Peyer's patch (tissue), 4 donors: ENCODE measurements around the gene COPS7B. TPM values are rescaled to one million over a fixed set of nuclear protein-coding genes. Genes with fewer than 3 reads are reported as not detected.
A peak's percentile ranks its signal among the peaks of the same experiment; 100 is the strongest.
"Not testable (repeated sequence)": the region's sequence is repeated elsewhere in the genome, so short reads cannot be mapped to it uniquely, and the experiment has no call there.

Experiments used
- DNase-seq, 3 donors: peaks; one replicate each; pipeline ENCODE4 v3.0.0-alpha.2; 2017 to 2019
- H3K27ac ChIP-seq, 4 donors: fragments of 200-600 bp; sonication (generic); one replicate each; pipeline ENCODE4 v1.5.1; 2016 to 2019
- H3K27me3 ChIP-seq, 2 donors: fragments of 200-600 bp; sonication (generic); one replicate each; pipeline ENCODE4 v1.5.1; 2019
- H3K36me3 ChIP-seq, 3 donors: fragments of 200-600 bp; sonication (generic); one replicate each; pipeline ENCODE4 v1.5.1; 2016 to 2019
- H3K4me1 ChIP-seq, 4 donors: fragments of 200-600 bp; sonication (generic); one replicate each; pipeline ENCODE4 v1.5.1; 2016 to 2019
- H3K4me3 ChIP-seq, 4 donors: fragments of 200-600 bp; sonication (generic); 1 replicate in 3 of 4; 2 replicates in 1 of 4; pipeline ENCODE4 v1.5.1; 2016 to 2019; ENCODE audit warnings: mild to moderate bottlenecking in 1 of 4
- H3K9me3 ChIP-seq, 4 donors: fragments of 200-600 bp; sonication (generic); one replicate each; pipeline ENCODE4 v1.5.1; 2016 to 2019; ENCODE audit warnings: mild to moderate bottlenecking in 1 of 4
- CTCF ChIP-seq, 6 experiments: fragments of 450-650 bp in 4 of 6; fragments of 200-600 bp in 2 of 6; sonication (generic) in 1 of 6; IDR thresholded peaks; one replicate each; pipeline ENCODE4 v1.5.1; 2017 to 2019; ENCODE audit warnings: antibody characterized with exemption in 6 of 6, mild to moderate bottlenecking in 3 of 6, moderate library complexity in 1 of 6
- POLR2A ChIP-seq, 2 donors: fragments of 450-650 bp; IDR thresholded peaks; one replicate each; pipeline ENCODE4 v1.5.1; 2017; ENCODE audit warnings: antibody characterized with exemption in 2 of 2, mild to moderate bottlenecking in 2 of 2, moderate library complexity in 2 of 2
- total RNA-seq, 4 donors: library from RNA; depleted of rRNA; stranded (reverse); fragments of >200 nt; gene quantifications; one replicate each; pipeline ENCODE4 v1.1.0, GENCODE V29; 2016

Gene COPS7B
- 100 to 1,000 TPM in 1 of 4 donors, 10 to 100 TPM in 3; 33.5 to 217 (median 43.4) TPM for total RNA-seq

GRCh38 chr2:231786177-231786916 is at the start of gene COPS7B:
Gene COPS7B (plus strand): TSS chr2:231786445. CDS start chr2:231788571, 2,126 bp downstream.
- peak within 1 kb of the TSS; percentile 46 to 83 (median 58) for H3K27ac ChIP-seq
- H3K9me3 ChIP-seq = no peaks in the 10 kb centered on the region
- H3K36me3 ChIP-seq = peaks cover 0 to 4% (median 0%) of the 10 kb centered on the region in 3 donors
- H3K27me3 ChIP-seq = no peaks in the 10 kb centered on the region
- TF ChIP-seq POLR2A (IDR thresholded peaks at IDR 0.05) (no peak), CTCF (IDR thresholded peaks at IDR 0.05) (peak in 3 of 6 experiments; percentile 9 to 28 (median 19))
- H3K4me3 ChIP-seq = peak within 1 kb of the TSS; percentile 74 to 100 (median 97)
- peak; percentile 82 to 88 (median 85) for DNase-seq
- peaks cover 0 to 37% (median 15%) of the 10 kb centered on the region in 4 donors for H3K4me1 ChIP-seq

- no peak for DNase-seq
- H3K4me1 ChIP-seq = no peaks in the 10 kb centered on the region
- peaks cover 0 to 21% (median 0%) of the 10 kb centered on the region in 3 donors for H3K36me3 ChIP-seq
- H3K27ac ChIP-seq = no peak overlapping the region
- H3K27me3 ChIP-seq = no peaks in the 10 kb centered on the region
- TF ChIP-seq POLR2A (IDR thresholded peaks at IDR 0.05) (no peak), CTCF (IDR thresholded peaks at IDR 0.05) (no peak)
- no peak overlapping the region for H3K4me3 ChIP-seq
- no peaks in the 10 kb centered on the region for H3K9me3 ChIP-seq
Observed at GRCh38 chr2:231737761-231738160, 48.5 kb upstream of the COPS7B start.

- no peak for DNase-seq
- H3K27ac ChIP-seq = no peak overlapping the region
- H3K4me3 ChIP-seq = no peak overlapping the region
- no peaks in the 10 kb centered on the region for H3K36me3 ChIP-seq
- no peaks in the 10 kb centered on the region for H3K27me3 ChIP-seq
- H3K9me3 ChIP-seq = no peaks in the 10 kb centered on the region
- H3K4me1 ChIP-seq = no peaks in the 10 kb centered on the region
- no peak for TF ChIP-seq CTCF (IDR thresholded peaks at IDR 0.05)
- TF ChIP-seq POLR2A (IDR thresholded peaks at IDR 0.05) = no peak
Observed at GRCh38 chr2:231743376-231744116, 42.7 kb upstream of the COPS7B start.

GRCh38 chr2:231745303-231746038 is 40.8 kb upstream of the COPS7B start:
- H3K4me3 ChIP-seq = no peak overlapping the region
- no peak for DNase-seq
- TF ChIP-seq CTCF (IDR thresholded peaks at IDR 0.05) = no peak
- TF ChIP-seq POLR2A (IDR thresholded peaks at IDR 0.05) = no peak

GRCh38 chr2:231748153-231748896 is 37.9 kb upstream of the COPS7B start:
- not testable (repeated sequence) for H3K27ac ChIP-seq, H3K27me3 ChIP-seq, H3K4me1 ChIP-seq, H3K36me3 ChIP-seq, H3K9me3 ChIP-seq, DNase-seq, H3K4me3 ChIP-seq

More at GRCh38 chr2:231745303-231746038, 40.8 kb upstream of the COPS7B start:
- no peaks in the 10 kb centered on the region for H3K27me3 ChIP-seq
- H3K9me3 ChIP-seq = no peaks in the 10 kb centered on the region
- H3K36me3 ChIP-seq = no peaks in the 10 kb centered on the region
- no peak overlapping the region for H3K27ac ChIP-seq
- no peaks in the 10 kb centered on the region for H3K4me1 ChIP-seq

- not testable (repeated sequence) for H3K4me1 ChIP-seq, H3K4me3 ChIP-seq, H3K27ac ChIP-seq, H3K36me3 ChIP-seq, H3K9me3 ChIP-seq, H3K27me3 ChIP-seq, DNase-seq
Observed at GRCh38 chr2:231749016-231749415, 37.2 kb upstream of the COPS7B start.
